GM19324 (cell line): ENCODE results near the gene ALDH3A1.
"Not testable (repeated sequence)": the region's sequence is repeated elsewhere in the genome, so short reads cannot be mapped to it uniquely, and the experiment has no call there.

ENCODE experiments used
- ATAC-seq: cut with Tn5 transposase; IDR thresholded peaks from one replicate; pipeline ENCODE4 v1.9.1; 2021; ENCODE audit warnings: mild to moderate bottlenecking, moderate library complexity; ENCODE audit not compliant: unreplicated experiment, low FRiP score

The ALDH3A1 gene

GRCh38 chr17:19747829-19748806 lies at the start of gene ALDH3A1:
TSS of gene ALDH3A1 (minus strand) at chr17:19748298. CDS start at chr17:19745129, 3,169 bp downstream.
- no peak for ATAC-seq

DNA sequence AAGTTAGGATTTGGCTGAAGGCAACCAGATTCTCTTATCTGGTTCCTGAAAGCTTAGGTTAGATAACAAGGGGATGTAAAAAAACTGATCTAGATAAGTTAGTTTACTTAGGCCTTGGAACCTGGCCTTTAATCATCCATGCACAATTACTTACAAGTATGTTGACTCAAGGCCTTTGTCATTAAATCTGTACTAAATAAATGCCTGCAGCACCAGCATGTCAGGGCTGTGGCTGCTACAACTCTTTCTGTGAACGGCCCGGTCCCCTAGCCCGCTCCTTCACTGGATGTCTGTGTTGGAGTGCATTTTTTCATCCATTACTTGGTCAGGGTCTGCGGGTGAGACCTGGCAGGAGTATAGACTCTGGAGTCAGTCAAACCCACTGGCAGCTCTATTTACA lies 48.4 kb upstream of the ALDH3A1 start:
- no peak for ATAC-seq

GRCh38 chr17:19791918-19792550 lies 43.9 kb upstream of the ALDH3A1 start:
- ATAC-seq, result no peak

GRCh38 chr17:19787733-19788357 lies 39.7 kb upstream of the ALDH3A1 start:
- ATAC-seq, result no peak

- ATAC-seq, result no peak
These were observed 37.8 kb upstream of the ALDH3A1 start for GRCh38 chr17:19785854-19786253.

DNA sequence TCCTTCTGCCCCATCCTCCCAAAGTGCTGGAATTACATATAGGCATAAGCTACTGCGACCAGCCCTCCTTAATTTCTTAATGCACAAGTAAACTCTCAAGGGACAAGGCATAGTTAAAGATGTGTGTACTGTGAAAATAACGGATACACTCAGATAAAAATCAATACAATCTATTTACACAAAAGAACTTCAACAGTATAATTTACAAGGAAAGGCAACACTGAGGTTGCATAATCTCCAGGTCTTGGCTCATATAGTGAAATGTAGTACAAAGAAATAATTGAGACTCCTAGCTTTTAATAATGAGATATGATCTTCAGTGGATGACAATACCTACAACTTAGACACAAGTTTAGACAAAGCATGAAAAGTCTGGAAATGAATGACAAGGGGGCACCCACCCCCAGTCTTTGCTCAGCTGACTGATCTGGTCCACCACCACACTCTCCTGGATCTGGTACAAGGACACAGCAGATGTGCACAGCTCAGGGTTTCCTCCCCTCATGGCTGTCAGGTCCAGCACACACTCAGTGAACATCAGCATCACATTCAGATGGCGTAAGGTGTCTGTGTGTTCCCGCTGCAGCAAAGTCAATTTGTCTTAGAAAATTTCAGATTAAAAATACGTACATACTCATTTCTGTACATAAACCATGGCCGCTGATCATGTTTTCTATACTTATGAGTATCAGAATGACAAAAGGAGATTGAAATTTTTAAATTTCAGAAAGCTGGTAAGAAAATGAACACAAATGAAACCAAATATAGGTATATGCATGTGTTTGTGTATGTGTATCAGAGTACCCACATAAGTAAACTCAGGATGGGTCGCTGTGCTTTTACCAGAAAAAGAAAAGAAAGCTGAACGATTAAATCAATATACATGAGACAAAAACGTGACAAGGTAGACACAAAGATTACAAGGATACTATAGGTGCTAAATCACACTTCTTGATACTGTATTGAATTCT lies 33.7 kb upstream of the ALDH3A1 start:
- no peak for ATAC-seq

- no peak for ATAC-seq
These were observed 32.7 kb upstream of the ALDH3A1 start for GRCh38 chr17:19780846-19781245.

- no peak for ATAC-seq
These were observed 25.4 kb upstream of the ALDH3A1 start for GRCh38 chr17:19773534-19773933.

DNA sequence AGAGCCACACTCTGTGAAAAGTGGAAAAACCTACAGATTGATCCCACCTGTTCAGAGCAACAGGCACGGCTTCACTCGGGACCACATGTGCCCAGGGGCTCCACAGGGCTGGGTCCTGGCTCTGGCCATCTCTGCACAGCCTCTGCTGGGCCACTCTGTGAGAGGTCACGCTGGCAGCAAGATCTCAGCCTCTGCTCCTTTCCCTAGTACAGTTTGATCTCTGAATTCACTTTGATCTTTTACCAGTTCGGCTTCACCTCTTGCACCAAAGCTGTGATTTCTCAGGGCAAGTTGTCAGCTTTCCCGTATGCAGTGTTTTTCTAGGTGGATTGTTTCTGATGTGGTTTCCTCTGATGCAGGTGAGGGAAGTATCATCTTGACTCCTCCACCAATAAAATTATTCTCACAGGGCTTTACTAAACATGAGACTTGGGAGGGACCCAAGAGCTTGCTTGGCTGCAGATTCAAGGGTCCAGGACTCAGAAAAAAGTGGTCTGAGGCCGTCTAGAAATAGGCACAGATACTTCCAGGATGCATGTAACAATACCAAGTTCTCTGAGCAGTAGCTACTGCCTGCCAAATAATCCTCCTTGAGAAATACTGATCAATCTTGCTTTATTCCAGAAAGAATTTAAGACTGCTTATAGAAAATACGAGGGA lies 24.0 kb upstream of the ALDH3A1 start:
- ATAC-seq, result no peak

DNA sequence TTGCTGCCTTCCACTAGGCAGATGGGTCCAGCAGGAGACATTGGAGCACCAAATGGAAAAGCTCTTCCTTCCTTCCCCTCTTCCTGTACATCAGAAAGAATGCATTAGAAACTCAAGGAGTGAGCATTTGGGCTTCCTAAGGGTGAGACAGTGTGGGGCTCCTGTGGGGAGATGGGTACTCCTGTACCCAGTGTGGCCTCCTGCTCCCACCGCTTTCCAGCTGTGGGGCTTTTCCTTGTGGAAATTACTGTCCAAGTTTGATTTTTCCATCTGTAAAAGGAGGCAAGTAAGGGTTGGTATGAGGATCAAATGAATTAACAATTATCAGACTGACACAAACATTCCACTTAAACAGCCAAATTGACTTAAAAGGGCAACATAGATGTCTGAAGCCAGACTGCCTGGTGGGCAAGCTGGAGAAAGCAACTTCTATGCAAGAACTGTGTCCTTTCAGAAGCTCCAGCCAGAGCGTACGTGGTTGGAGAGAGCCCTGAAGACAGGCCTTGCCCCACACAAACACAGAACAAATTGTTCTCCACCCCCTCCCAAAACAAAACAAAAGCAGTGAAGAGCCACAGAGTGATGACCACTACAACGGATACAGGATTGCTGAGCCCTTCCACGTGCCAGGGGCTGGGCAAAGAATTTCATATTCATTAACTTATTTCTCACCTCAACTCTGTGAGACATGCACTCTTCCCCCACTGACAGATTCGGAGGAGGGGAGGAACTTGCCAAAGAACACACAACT lies 23.1 kb upstream of the ALDH3A1 start:
- no peak for ATAC-seq

DNA sequence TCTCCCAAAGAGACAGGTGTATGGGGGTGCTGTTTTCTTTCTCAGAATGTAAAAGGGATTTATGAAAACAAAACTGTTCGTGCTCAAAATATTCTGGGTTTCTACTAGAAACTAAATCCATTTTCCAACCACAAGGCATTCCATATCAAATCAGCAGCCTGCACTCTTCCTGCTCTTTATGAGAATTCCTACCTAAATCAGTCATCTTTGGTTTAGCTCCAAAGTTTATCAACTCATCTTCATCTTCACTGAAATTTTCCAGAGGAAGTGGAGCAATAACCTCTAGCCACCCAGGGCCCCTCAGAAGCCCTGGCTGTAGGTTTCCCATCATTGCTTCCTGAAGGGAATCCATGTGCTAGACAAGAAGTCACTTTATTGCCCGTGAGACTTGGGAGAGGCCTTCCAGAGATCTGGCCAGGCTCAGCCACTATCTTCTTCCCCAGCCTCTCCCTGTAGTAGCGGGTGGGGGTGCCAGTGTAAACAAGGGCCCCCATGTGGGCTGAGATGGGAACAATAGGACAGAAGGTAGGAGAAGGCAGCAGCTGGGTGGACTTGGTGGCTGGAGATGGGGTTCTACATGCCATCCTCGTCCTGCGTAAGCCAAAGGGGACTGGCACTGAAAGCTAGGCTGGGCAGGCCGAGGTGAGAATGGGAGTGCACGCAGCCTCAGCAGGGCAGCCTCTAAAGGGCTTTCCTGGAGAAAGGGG lies 22.0 kb upstream of the ALDH3A1 start:
- ATAC-seq, result no peak

DNA sequence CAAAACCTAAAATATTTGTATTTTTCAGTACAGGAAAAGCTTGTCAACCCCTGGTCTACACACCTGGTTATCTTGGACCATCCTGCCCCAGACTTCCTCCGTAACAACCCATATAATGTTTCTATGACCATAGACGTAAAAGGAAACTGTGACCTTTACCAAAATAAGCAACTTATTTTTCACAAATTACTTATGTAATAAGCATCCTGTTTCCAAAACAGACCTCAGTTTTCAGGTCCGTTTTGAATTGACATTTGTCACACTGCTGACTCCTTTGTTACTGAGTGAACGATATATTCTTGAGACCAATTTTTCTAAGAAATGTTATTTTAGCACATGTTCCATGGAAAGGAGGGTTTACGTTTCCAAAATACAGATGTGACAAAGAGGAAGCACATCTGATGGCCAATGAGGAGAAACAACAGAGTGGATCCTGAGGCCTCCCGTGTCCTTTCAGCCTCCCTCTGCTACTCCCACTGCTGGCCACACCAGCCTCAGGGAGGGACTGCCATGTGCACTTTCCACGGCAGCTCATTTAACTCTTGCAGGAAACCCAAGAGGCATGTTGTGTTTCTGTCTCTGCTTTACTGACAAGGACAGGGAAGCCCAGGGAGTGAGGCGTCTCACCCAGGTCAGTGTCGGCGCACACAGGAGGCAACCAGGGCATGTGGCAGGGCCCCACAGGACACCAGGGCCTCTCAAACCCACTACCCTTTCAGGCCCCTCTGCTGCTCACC lies 20.1 kb upstream of the ALDH3A1 start:
- ATAC-seq, result no peak

- no peak for ATAC-seq
These were observed 18.5 kb upstream of the ALDH3A1 start for GRCh38 chr17:19766421-19767270.

GRCh38 chr17:19766016-19766415 lies 17.9 kb upstream of the ALDH3A1 start:
- ATAC-seq, result no peak

- not testable (repeated sequence) for ATAC-seq
These were observed 15.9 kb upstream of the ALDH3A1 start for GRCh38 chr17:19763991-19764390.

- ATAC-seq, result no peak
These were observed 15.3 kb upstream of the ALDH3A1 start for GRCh38 chr17:19763416-19763815.

DNA sequence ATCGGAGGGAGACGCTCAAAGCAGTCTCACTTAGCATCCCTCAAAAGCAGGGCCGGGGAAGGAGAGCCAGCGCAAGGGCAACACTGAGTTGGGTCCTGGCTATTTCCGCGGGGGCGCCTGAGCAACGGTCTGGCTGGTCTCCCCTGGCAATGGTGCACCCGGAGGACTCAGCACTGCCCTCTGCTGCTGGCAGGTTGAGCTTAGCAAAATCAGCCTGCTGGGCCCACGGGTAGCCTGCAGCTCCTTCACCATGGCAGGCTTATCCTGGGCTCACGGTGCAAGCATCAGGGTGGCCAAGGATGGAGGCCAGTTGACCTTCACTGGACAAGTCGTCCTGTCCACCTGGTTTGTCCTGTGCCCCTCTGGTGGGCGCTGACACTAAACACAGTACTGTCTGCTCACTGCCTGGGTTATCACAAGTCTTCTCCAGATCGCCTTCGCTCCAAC lies 14.4 kb upstream of the ALDH3A1 start:
- no peak for ATAC-seq
